Astrocyte of the cerebellum (primary cell): ENCODE data around the gene PHC2.
A peak's percentile ranks its signal among the peaks of the same experiment; 100 is the strongest.

ENCODE experiments used
- DNase-seq: peaks from one replicate; pipeline ENCODE4 v3.0.0-alpha.2; 2011; ENCODE audit warnings: low read depth
- H3K4me3 ChIP-seq: 2 replicates; pipeline ENCODE4 v1.5.1; 2011; ENCODE audit warnings: mild to moderate bottlenecking, low read depth, low read length, moderate library complexity
- in situ Hi-C: cut with HindIII; loops from 2 replicates; pipeline ENCODE4 v1.10.0; 2017; ENCODE audit warnings: low sequenced_read_pairs
- TF ChIP-seq, protein P1 (sequence below): IDR thresholded peaks from 2 replicates; pipeline ENCODE4 v1.5.1; 2012; ENCODE audit warnings: low read length, low read depth, moderate library complexity, mild to moderate bottlenecking; ENCODE audit errors: missing control alignments

PHC2 gene

DNA sequence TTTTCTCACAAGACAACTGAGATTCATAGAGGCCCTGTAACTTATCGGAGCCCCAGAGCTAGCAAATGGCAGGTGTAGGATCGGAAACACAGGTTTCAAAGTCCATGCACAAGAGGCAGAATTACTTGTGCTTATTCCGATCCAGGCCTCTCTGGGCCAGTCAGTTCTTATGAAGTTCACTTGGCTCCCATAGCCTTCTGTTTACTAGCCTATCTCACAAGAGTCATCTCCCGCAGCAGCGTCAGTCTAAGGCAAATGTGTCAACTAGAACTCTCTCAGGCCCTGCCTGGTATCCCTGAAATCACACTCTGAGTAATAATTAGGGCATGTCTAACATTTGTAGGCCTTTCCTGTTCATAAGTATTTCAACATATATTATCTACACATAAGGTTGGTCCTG lies 43.3 kb downstream of the PHC2 start:
- DNase-seq, result no peak
- H3K4me3 ChIP-seq, result no peak overlapping the region
- in situ Hi-C loops, result no loop called here
- TF ChIP-seq, protein P1, sequence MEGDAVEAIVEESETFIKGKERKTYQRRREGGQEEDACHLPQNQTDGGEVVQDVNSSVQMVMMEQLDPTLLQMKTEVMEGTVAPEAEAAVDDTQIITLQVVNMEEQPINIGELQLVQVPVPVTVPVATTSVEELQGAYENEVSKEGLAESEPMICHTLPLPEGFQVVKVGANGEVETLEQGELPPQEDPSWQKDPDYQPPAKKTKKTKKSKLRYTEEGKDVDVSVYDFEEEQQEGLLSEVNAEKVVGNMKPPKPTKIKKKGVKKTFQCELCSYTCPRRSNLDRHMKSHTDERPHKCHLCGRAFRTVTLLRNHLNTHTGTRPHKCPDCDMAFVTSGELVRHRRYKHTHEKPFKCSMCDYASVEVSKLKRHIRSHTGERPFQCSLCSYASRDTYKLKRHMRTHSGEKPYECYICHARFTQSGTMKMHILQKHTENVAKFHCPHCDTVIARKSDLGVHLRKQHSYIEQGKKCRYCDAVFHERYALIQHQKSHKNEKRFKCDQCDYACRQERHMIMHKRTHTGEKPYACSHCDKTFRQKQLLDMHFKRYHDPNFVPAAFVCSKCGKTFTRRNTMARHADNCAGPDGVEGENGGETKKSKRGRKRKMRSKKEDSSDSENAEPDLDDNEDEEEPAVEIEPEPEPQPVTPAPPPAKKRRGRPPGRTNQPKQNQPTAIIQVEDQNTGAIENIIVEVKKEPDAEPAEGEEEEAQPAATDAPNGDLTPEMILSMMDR, result no peak

DNA sequence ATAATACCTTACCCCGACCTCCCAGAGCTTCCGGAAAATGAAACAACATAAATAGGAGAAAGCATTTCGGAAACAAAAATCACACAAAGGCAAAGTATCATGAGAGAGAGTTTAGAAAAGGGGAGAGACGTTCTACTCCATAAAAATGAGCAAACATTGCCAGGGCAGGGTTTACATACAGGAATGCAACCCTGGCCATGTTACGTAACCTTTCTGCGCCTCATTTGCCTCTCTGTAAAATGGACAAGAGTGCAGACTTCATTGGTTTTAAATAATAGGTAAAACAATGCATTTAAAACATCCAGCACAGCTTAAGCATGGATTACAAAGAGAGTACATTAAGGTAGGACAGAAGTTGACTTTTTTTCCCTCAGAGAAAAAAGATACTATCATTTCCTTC lies 45.6 kb downstream of the PHC2 start:
- TF ChIP-seq, protein P1, result no peak
- DNase-seq, result no peak
- no peak overlapping the region for H3K4me3 ChIP-seq
- in situ Hi-C loops, result no loop called here

DNA sequence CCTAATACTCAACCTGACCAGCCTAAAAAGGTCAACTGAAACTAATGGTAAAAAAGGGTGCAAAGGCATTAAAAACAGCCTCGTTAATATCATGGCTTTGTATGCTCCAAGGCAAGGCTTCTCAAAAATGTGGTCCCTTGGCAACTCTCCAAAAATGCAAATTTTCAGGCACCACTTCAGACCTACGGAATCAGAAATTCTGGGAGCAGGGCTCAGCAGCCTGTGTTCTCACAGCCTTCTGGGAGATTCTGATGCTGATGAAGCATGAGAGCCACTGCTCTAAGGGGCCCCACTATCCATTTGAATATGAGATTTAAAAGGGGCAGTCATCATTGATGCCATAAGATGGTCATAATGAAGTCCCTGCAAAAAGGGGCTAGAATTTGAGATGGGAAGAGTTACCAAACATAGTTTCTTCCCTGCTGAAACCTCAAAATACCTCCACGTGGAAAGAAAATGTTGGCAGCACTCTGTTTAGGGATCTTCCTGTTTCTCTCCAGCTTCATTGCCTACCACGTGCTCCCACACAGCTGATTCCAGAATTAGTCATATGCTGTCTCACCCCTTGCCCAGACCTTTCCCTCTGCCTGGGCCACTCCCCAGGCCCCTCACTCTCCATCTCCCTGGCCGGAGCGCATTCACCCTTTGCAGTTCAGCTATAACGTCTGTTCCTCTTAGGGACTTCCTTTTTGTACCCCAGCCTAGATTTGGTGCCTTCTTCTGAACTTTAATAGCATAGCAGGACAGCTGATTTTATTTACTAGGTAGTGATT lies 46.7 kb downstream of the PHC2 start:
- no peak overlapping the region for H3K4me3 ChIP-seq
- TF ChIP-seq, protein P1, result no peak
- peak; percentile 55 for DNase-seq
- in situ Hi-C loops, result loop anchor here (5.0 kb wide), 1 partner anchor 38 kb away; no protein-coding TSS in a partner anchor

DNA sequence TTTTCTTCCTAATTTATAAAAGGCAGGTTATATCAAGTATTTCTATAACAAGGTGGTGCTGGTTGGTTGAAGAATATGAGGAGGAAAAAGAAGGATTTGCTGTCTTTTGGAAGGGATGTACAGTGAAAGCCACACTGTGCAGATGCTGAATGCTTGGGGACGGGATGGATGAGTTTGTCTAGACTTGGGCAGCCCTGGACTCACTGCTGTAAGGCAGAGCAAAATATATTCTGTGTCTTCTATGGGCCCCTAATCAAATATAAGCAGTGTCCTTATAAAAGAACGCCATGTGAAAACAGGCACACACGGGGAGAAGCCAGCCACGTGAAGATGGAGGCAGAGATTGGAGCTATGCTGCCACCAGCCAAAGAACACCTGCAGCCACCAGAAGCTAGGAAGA lies 47.4 kb downstream of the PHC2 start:
- TF ChIP-seq, protein P1, result no peak
- H3K4me3 ChIP-seq, result no peak overlapping the region
- no peak for DNase-seq
- in situ Hi-C loops, result loop anchor here (5.0 kb wide), 1 partner anchor 39 kb away; no protein-coding TSS in a partner anchor

DNA sequence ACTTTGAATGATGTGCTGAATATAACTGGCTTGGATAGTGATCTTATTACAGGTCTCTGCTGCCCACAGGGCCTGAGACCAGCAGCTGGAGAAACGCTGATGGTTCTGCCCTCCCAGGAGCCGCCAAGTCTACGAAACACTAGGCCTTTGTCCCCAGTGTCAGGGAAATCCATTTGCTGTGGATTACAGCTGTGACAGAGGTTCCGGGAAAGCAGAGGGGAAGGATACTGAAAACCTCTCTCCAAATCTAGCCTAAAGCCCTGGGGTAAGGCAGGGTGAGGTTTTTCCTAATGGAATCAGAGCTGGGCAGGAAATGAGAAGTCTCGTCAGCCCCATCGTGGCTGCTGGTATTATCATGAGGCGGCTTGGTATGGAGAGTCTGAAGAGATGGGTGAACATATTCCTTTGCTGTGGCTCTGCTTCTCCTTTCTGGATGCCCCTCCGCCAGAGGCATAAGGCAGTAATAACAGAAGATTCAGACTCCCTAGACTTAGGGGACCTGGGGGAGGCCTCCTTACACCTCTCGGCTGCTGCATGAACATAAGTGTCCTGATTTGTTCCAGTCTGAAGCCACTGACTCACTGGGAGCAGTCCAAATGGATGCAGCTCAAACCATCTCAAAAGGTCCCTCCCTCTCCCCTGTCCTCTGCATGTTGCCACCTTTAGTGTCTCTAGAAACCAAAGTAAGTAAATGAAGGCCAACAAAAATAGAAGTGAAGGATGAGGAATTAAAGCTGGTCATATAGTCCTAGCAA lies 48.1 kb downstream of the PHC2 start:
- DNase-seq, result no peak
- TF ChIP-seq, protein P1, result no peak
- H3K4me3 ChIP-seq, result no peak overlapping the region
- in situ Hi-C loops, result loop anchor here (5.0 kb wide), 1 partner anchor 39 kb away; no protein-coding TSS in a partner anchor

DNA sequence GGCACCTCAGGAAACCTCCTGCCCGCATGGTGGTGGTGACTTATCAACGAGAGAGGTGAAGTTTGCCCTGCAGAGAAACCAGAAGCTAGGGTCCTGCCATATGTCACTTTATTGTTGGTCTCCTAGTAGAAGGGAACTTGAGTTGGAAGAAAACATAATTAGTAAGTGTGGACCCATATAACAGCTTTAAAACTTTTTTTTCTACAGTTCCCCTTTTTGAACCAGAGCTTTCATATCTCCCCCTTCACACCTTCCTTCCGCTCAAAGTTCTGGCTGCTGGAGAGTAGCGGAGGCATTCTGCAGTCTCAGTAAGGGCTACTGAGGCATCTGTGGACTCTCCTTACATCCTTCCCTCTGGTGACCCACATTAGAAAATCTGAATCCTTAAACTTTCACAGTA lies 48.9 kb downstream of the PHC2 start:
- in situ Hi-C loops, result loop anchor here (5.0 kb wide), 1 partner anchor 40 kb away; no protein-coding TSS in a partner anchor
- DNase-seq, result no peak
- H3K4me3 ChIP-seq, result no peak overlapping the region
- TF ChIP-seq, protein P1, result no peak
